ENCODE measurements around the gene TNS1. TPM values are rescaled to one million over a fixed set of nuclear protein-coding genes. Genes with fewer than 3 reads are reported as not detected.
A peak's percentile ranks its signal among the peaks of the same experiment; 100 is the strongest.

The TNS1 gene
- total RNA-seq, 1 donor from 2014 or later, result 219 TPM

GRCh38 chr2:217916504-217917254 lies 86.1 kb downstream of the TNS1 start:
- H3K9ac ChIP-seq (ENCODE audit: low read length), result no peak overlapping the region
- H2AFZ ChIP-seq (ENCODE audit: low read depth, low read length), result no peak overlapping the region
- TF ChIP-seq CTCF (IDR thresholded peaks at IDR 0.05; ENCODE audit: insufficient read depth, low read depth, low read length), result no peak
- TF ChIP-seq EZH2 (IDR thresholded peaks at IDR 0.05; ENCODE audit: insufficient read depth, low read length), result no peak
- peaks cover 89% of the 10 kb centered on the region for H3K79me2 ChIP-seq (ENCODE audit: insufficient read depth, low read length)
- H3K36me3 ChIP-seq (ENCODE audit: insufficient read depth, low read length), result peaks cover 10% of the 10 kb centered on the region
- H3K27me3 ChIP-seq (ENCODE audit: insufficient read depth, low read length), result no peaks in the 10 kb centered on the region
- no peak overlapping the region for H3K4me3 ChIP-seq (ENCODE audit: insufficient read depth, low read depth, low read length)
- H3K9me3 ChIP-seq (ENCODE audit: insufficient read depth, low read depth, low read length), result no peaks in the 10 kb centered on the region
- no peak for DNase-seq (ENCODE audit: low read depth)
- peaks cover 27% of the 10 kb centered on the region for H4K20me1 ChIP-seq (ENCODE audit: insufficient read depth, low read length)
- no peak for FAIRE-seq
- no peak overlapping the region for H3K4me2 ChIP-seq (ENCODE audit: low read length)
- Mint-ChIP-seq H3K9me3 (ENCODE audit: unreplicated experiment) (no peaks in the 10 kb centered on the region), H3K4me3 (ENCODE audit: unreplicated experiment) (no peak overlapping the region), H3K27ac (ENCODE audit: unreplicated experiment) (peak overlapping the region; percentile 66), H3K4me1 (ENCODE audit: low read depth, unreplicated experiment) (peaks cover 79% of the 10 kb centered on the region), H3K36me3 (ENCODE audit: low read depth, unreplicated experiment) (peaks cover 14% of the 10 kb centered on the region), H3K27me3 (ENCODE audit: low read depth, unreplicated experiment) (no peaks in the 10 kb centered on the region)
- H3K27ac ChIP-seq (ENCODE audit: low read depth, low read length), result no peak overlapping the region
- peaks cover 57% of the 10 kb centered on the region for H3K4me1 ChIP-seq (ENCODE audit: insufficient read depth, low read length)

- TF ChIP-seq CTCF (IDR thresholded peaks at IDR 0.05; ENCODE audit: insufficient read depth, low read depth, low read length), result no peak
- no peak for TF ChIP-seq EZH2 (IDR thresholded peaks at IDR 0.05; ENCODE audit: insufficient read depth, low read length)
- Mint-ChIP-seq H3K27ac (ENCODE audit: unreplicated experiment) (peak overlapping the region; percentile 66), H3K36me3 (ENCODE audit: low read depth, unreplicated experiment) (peaks cover 14% of the 10 kb centered on the region), H3K4me3 (ENCODE audit: unreplicated experiment) (no peak overlapping the region), H3K9me3 (ENCODE audit: unreplicated experiment) (no peaks in the 10 kb centered on the region), H3K27me3 (ENCODE audit: low read depth, unreplicated experiment) (no peaks in the 10 kb centered on the region), H3K4me1 (ENCODE audit: low read depth, unreplicated experiment) (peaks cover 80% of the 10 kb centered on the region)
- Histone ChIP-seq H3K4me2 (ENCODE audit: low read length) (no peak overlapping the region), H3K27me3 (ENCODE audit: insufficient read depth, low read length) (no peaks in the 10 kb centered on the region), H3K9me3 (ENCODE audit: insufficient read depth, low read depth, low read length) (no peaks in the 10 kb centered on the region), H2AFZ (ENCODE audit: low read depth, low read length) (no peak overlapping the region), H3K9ac (ENCODE audit: low read length) (no peak overlapping the region), H3K79me2 (ENCODE audit: insufficient read depth, low read length) (peaks cover 89% of the 10 kb centered on the region), H3K4me1 (ENCODE audit: insufficient read depth, low read length) (peaks cover 55% of the 10 kb centered on the region), H3K36me3 (ENCODE audit: insufficient read depth, low read length) (peaks cover 14% of the 10 kb centered on the region), H3K4me3 (ENCODE audit: insufficient read depth, low read depth, low read length) (no peak overlapping the region), H4K20me1 (ENCODE audit: insufficient read depth, low read length) (peaks cover 36% of the 10 kb centered on the region), H3K27ac (ENCODE audit: low read depth, low read length) (no peak overlapping the region)
- FAIRE-seq (no peak), DNase-seq (ENCODE audit: low read depth) (no peak)
These were observed 87.1 kb downstream of the TNS1 start for GRCh38 chr2:217915706-217916105.

GRCh38 chr2:217914878-217915277 lies 87.9 kb downstream of the TNS1 start:
- Histone ChIP-seq H3K79me2 (ENCODE audit: insufficient read depth, low read length) (peaks cover 95% of the 10 kb centered on the region), H3K4me1 (ENCODE audit: insufficient read depth, low read length) (peaks cover 51% of the 10 kb centered on the region), H3K27me3 (ENCODE audit: insufficient read depth, low read length) (no peaks in the 10 kb centered on the region), H4K20me1 (ENCODE audit: insufficient read depth, low read length) (peaks cover 45% of the 10 kb centered on the region), H3K4me3 (ENCODE audit: insufficient read depth, low read depth, low read length) (no peak overlapping the region), H3K4me2 (ENCODE audit: low read length) (no peak overlapping the region), H3K27ac (ENCODE audit: low read depth, low read length) (no peak overlapping the region), H3K9ac (ENCODE audit: low read length) (no peak overlapping the region), H2AFZ (ENCODE audit: low read depth, low read length) (no peak overlapping the region), H3K36me3 (ENCODE audit: insufficient read depth, low read length) (peaks cover 14% of the 10 kb centered on the region), H3K9me3 (ENCODE audit: insufficient read depth, low read depth, low read length) (no peaks in the 10 kb centered on the region)
- no peak overlapping the region for H3K27ac Mint-ChIP-seq (ENCODE audit: unreplicated experiment)
- no peaks in the 10 kb centered on the region for H3K9me3 Mint-ChIP-seq (ENCODE audit: unreplicated experiment)
- peaks cover 79% of the 10 kb centered on the region for H3K4me1 Mint-ChIP-seq (ENCODE audit: low read depth, unreplicated experiment)
- DNase-seq (ENCODE audit: low read depth), result no peak
- H3K4me3 Mint-ChIP-seq (ENCODE audit: unreplicated experiment), result no peak overlapping the region
- no peaks in the 10 kb centered on the region for H3K27me3 Mint-ChIP-seq (ENCODE audit: low read depth, unreplicated experiment)
- peaks cover 14% of the 10 kb centered on the region for H3K36me3 Mint-ChIP-seq (ENCODE audit: low read depth, unreplicated experiment)
- no peak for FAIRE-seq
- TF ChIP-seq CTCF (IDR thresholded peaks at IDR 0.05; ENCODE audit: insufficient read depth, low read depth, low read length) (no peak), EZH2 (IDR thresholded peaks at IDR 0.05; ENCODE audit: insufficient read depth, low read length) (no peak)
